ENCODE results near the gene RAD54L. TPM values are rescaled to one million over a fixed set of nuclear protein-coding genes. Genes with fewer than 3 reads are reported as not detected.

The RAD54L gene
- 10 to 100 TPM; 64.6 to 65.1 TPM for total RNA-seq

DNA sequence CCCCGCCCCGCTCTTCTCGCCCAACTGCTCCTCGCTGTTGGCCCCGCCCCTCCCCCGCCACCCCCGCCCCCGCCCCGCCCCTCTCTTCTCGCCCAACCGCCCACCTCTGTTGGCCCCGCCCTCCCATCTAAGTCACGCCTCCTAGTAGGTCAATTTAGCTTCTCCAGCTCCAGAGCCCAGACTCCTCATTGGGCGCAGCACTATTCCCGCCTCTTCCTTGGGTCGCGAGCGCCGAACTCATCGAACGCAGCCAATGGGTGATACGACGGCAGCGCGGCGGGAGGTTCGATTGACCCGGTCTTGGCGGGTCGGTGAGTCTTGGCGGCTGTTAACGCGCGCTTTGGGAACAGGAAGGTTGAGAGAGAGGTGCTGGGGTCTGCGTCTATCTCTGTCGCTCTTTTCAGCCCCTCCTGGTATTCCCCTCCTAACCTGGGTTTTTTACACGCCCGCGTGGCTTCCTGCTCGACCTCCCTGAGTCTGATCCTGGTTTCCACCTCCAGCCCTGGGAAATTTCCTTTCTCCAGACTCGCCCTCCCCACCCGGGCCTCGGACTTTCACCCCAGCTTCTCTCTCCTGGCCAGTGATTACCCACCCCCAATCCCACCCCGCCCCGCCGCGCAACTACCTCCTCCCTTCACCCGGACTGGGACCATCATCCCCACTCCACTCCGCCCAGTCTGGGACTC lies at the start of gene RAD54L:
TSS of gene RAD54L (plus strand) at position 328 of the 686 bp plus-strand sequence. CDS start 643 bp downstream, outside the sequence.
- peak; percentile 100 for DNase-seq
- TF ChIP-seq, protein P1, sequence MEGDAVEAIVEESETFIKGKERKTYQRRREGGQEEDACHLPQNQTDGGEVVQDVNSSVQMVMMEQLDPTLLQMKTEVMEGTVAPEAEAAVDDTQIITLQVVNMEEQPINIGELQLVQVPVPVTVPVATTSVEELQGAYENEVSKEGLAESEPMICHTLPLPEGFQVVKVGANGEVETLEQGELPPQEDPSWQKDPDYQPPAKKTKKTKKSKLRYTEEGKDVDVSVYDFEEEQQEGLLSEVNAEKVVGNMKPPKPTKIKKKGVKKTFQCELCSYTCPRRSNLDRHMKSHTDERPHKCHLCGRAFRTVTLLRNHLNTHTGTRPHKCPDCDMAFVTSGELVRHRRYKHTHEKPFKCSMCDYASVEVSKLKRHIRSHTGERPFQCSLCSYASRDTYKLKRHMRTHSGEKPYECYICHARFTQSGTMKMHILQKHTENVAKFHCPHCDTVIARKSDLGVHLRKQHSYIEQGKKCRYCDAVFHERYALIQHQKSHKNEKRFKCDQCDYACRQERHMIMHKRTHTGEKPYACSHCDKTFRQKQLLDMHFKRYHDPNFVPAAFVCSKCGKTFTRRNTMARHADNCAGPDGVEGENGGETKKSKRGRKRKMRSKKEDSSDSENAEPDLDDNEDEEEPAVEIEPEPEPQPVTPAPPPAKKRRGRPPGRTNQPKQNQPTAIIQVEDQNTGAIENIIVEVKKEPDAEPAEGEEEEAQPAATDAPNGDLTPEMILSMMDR (IDR thresholded peaks at IDR 0.05), result no peak
- ChIA-PET POLR2A (interaction anchor here (0.6 to 4.9 kb wide), 12 partner anchors 17 to 1517 kb away, joined by 3 to 27 read pairs (median 4); partner anchors contain the start of genes LRRC41, NSUN4, RNU5D-1 and UQCRH), CTCF (interaction anchor here (0.7 to 2.5 kb wide), 9 partner anchors 13 to 103 kb away, joined by 3 to 12 read pairs (median 4); partner anchors contain the start of genes LRRC41 and UQCRH)
- intact Hi-C loops (cut with micrococcal nuclease), result no loop called here
- ATAC-seq, result peak; percentile 91
- Mint-ChIP-seq H3K36me3 (ENCODE audit: low read depth) (peaks cover 38% of the 10 kb centered on the region), H3K4me3 (peak within 1 kb of the TSS; percentile 95), H3K9me3 (no peaks in the 10 kb centered on the region), H3K4me1 (ENCODE audit: low read depth) (peaks cover 24% of the 10 kb centered on the region), H3K27ac (peak within 1 kb of the TSS; percentile 99), H3K27me3 (no peaks in the 10 kb centered on the region)

DNA sequence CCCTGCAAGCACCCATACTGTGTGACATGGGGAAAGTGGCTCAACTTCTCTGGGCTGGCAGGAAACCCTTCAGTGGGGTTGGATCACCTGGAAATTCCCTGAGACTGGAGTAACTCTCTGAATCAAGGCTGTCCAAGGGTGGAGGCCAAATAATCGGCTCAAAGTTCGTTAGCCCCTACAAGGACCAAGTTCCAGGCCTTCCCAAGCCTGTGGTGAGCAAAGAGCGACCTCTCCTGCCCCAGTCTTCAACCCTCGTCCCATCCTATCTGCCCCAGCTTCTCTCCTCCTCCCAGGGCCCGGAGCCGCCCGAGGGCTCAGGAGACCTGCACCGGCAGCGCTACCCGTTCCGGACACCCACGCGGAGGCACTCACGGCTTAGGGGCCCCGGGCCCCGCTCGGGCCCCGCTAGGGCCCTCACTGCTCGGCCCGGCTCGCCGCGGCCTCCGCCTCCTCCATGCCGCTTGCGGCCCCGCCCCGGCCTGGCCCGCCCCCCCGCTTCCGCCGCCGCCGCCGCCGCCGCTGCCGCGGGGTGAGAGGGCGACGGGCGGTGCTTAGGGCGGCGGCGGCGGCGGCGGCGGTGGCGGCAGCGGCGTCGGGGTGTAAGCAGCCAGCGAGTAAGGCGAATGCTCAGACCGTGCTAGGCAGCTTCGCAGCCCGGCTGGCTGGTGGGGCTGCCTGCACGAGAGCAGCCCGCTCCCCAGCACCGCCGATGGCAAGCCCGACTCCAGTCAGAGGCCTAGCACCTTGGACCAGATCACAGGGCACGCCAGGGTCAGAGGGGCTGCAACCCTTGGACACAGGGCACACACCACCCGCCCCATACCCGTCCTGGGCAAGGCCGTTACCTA lies 49.4 kb upstream of the RAD54L start, which contains the start of gene POMGNT1:
TSS of gene POMGNT1 (minus strand) at position 471 of the 848 bp plus-strand sequence. CDS start 613 bp downstream, outside the sequence.
- ChIA-PET CTCF (interaction anchor here (0.5 to 2.2 kb wide), 3 partner anchors 26 to 56 kb away, joined by 3 to 21 read pairs (median 3); no protein-coding TSS in a partner anchor), POLR2A (interaction anchor here (0.6 to 1.8 kb wide), 8 partner anchors 11 to 426 kb away, joined by 3 to 8 read pairs (median 3); no protein-coding TSS in a partner anchor)
- H3K36me3 Mint-ChIP-seq (ENCODE audit: low read depth), result no peaks in the 10 kb centered on the region
- DNase-seq, result peak; percentile 75
- peak within 1 kb of the TSS; percentile 82 for H3K27ac Mint-ChIP-seq
- ATAC-seq, result peak; percentile 96
- peaks cover 20% of the 10 kb centered on the region for H3K4me1 Mint-ChIP-seq (ENCODE audit: low read depth)
- no peaks in the 10 kb centered on the region for H3K9me3 Mint-ChIP-seq
- peak within 1 kb of the TSS; percentile 85 for H3K4me3 Mint-ChIP-seq
- intact Hi-C loops (cut with micrococcal nuclease), result no loop called here
- H3K27me3 Mint-ChIP-seq, result peaks cover 1% of the 10 kb centered on the region
- TF ChIP-seq, protein P1 (IDR thresholded peaks at IDR 0.05), result no peak

DNA sequence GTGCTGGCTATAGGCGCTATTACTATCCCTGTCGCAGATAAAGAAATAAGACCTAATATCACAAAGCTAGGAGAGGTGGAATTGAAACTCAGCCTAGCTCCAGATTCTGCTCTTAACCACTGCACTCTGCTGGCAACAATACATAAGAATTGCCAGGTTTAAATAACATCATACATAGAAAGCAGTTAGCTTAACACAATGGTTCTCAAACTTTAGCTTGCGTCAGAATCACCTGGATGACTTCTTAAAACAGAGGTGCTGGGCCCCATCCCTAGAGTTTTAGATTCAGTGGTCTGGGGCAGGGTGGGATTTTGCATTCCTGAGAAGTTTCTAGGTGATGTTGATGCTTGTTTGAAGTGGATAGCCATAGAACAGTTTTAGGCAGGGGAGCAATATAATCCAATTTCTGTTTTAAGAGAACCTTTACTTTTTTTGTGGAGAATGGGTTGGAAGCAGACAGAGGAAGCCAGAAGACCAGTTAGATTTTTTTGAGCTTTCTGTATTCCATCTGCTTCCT lies 48.3 kb upstream of the RAD54L start:
- no peaks in the 10 kb centered on the region for H3K36me3 Mint-ChIP-seq (ENCODE audit: low read depth)
- no peaks in the 10 kb centered on the region for H3K9me3 Mint-ChIP-seq
- peaks cover 20% of the 10 kb centered on the region for H3K4me1 Mint-ChIP-seq (ENCODE audit: low read depth)
- H3K27ac Mint-ChIP-seq, result peak overlapping the region; percentile 15
- DNase-seq (no peak), ATAC-seq (no peak)
- ChIA-PET CTCF (interaction anchor here (1.2 to 2.2 kb wide), 3 partner anchors 18 to 57 kb away, joined by 3 to 21 read pairs (median 3); no protein-coding TSS in a partner anchor), POLR2A (interaction anchor here (0.6 to 1.6 kb wide), 5 partner anchors 12 to 425 kb away, joined by 3 to 5 read pairs (median 3); no protein-coding TSS in a partner anchor)
- TF ChIP-seq, protein P1 (IDR thresholded peaks at IDR 0.05), result no peak
- peaks cover 1% of the 10 kb centered on the region for H3K27me3 Mint-ChIP-seq
- intact Hi-C loops (cut with micrococcal nuclease), result no loop called here
- H3K4me3 Mint-ChIP-seq, result peak overlapping the region; percentile 85

DNA sequence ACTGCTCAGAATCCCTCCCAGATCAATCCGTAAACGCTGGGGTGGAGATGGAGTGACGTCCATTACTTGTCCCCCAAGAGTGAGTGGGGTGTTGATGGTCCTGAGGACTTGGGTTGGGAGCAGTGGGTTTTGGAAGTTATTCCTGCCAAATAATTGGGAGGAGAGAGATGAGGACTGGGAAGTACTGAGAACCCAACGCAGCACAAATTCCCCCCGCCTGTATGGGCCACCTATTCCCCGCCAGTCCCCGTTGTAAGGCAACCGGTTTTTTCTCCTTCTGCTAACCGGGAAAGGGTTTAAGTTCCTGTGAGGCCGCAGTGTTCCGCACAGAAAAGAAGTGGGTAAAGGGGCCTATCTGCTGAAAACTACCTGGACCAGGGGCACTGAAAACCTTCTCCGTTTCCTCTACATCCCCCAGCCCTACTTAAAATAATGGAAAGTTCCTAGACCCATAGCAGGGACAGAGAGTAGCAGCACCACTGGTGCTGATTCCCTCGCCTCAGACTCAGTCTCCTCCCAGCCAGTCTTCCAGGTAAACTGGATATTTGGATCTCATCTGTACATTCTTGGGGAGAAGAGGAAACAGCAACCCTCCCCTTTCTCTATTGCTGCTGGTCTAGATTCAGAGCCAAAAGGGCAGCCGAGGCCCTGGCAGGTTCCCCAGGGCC lies 43.7 kb upstream of the RAD54L start:
- POLR2A ChIA-PET, result no interaction called here
- intact Hi-C loops (cut with micrococcal nuclease), result no loop called here
- ATAC-seq (no peak), DNase-seq (no peak)
- TF ChIP-seq, protein P1 (IDR thresholded peaks at IDR 0.05), result no peak
- Mint-ChIP-seq H3K36me3 (ENCODE audit: low read depth) (no peaks in the 10 kb centered on the region), H3K4me1 (ENCODE audit: low read depth) (peaks cover 10% of the 10 kb centered on the region), H3K4me3 (peak overlapping the region; percentile 76), H3K27me3 (peaks cover 1% of the 10 kb centered on the region), H3K9me3 (no peaks in the 10 kb centered on the region), H3K27ac (no peak overlapping the region)
- CTCF ChIA-PET, result interaction anchor here (0.7 to 3.2 kb wide), 5 partner anchors 9 to 24 kb away, joined by 3 to 13 read pairs (median 5); no protein-coding TSS in a partner anchor

Data from activated CD8-positive, alpha-beta T cell treated with anti-CD3 and anti-CD28 coated beads for 36 hours (primary cell).